ENCODE results near the gene SPA17. TPM values are rescaled to one million over a fixed set of nuclear protein-coding genes. Genes with fewer than 3 reads are reported as not detected.

SPA17 gene
- total RNA-seq, 2 donors from 2014 or later: 8.4 to 10.7 TPM

DNA sequence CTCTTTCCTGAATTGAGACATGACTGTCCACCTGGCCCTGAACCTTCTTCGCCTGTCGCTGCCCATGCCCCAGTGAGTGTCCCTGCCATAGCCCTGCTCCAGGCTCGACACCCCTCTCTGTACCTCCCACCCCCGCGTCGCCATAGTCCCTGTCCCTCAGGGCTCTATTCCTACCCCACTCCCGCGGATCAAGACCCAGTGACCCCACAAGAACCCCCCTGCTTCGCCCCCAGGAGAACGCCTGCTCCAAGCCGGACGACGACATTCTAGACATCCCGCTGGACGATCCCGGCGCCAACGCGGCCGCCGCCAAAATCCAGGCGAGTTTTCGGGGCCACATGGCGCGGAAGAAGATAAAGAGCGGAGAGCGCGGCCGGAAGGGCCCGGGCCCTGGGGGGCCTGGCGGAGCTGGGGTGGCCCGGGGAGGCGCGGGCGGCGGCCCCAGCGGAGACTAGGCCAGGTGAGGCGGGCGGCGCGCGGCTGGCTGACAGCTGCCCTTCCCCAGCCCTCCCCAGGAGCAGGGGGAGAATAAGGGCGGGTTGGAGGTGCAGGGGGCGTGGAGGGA lies 71.6 kb downstream of the SPA17 start:
- DNase-seq: no peak
- Histone ChIP-seq H3K27ac (no peak overlapping the region), H3K9ac (ENCODE audit: low read depth in 2 of 2, low read length in 2 of 2) (no peak overlapping the region), H3K36me3 (no peaks in the 10 kb centered on the region), H3K4me1 (peaks cover 7% of the 10 kb centered on the region), H3K4me3 (no peak overlapping the region), H3K9me3 (no peaks in the 10 kb centered on the region), H3K27me3 (peaks cover 4% of the 10 kb centered on the region)
- TF ChIP-seq, protein P1, sequence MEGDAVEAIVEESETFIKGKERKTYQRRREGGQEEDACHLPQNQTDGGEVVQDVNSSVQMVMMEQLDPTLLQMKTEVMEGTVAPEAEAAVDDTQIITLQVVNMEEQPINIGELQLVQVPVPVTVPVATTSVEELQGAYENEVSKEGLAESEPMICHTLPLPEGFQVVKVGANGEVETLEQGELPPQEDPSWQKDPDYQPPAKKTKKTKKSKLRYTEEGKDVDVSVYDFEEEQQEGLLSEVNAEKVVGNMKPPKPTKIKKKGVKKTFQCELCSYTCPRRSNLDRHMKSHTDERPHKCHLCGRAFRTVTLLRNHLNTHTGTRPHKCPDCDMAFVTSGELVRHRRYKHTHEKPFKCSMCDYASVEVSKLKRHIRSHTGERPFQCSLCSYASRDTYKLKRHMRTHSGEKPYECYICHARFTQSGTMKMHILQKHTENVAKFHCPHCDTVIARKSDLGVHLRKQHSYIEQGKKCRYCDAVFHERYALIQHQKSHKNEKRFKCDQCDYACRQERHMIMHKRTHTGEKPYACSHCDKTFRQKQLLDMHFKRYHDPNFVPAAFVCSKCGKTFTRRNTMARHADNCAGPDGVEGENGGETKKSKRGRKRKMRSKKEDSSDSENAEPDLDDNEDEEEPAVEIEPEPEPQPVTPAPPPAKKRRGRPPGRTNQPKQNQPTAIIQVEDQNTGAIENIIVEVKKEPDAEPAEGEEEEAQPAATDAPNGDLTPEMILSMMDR (IDR thresholded peaks at IDR 0.05): no peak
- intact Hi-C loops (cut with DNase I): loop anchor here (5.0 kb wide), 1 partner anchor 73 kb away; the partner anchor contains the start of genes SIAE and SPA17

DNA sequence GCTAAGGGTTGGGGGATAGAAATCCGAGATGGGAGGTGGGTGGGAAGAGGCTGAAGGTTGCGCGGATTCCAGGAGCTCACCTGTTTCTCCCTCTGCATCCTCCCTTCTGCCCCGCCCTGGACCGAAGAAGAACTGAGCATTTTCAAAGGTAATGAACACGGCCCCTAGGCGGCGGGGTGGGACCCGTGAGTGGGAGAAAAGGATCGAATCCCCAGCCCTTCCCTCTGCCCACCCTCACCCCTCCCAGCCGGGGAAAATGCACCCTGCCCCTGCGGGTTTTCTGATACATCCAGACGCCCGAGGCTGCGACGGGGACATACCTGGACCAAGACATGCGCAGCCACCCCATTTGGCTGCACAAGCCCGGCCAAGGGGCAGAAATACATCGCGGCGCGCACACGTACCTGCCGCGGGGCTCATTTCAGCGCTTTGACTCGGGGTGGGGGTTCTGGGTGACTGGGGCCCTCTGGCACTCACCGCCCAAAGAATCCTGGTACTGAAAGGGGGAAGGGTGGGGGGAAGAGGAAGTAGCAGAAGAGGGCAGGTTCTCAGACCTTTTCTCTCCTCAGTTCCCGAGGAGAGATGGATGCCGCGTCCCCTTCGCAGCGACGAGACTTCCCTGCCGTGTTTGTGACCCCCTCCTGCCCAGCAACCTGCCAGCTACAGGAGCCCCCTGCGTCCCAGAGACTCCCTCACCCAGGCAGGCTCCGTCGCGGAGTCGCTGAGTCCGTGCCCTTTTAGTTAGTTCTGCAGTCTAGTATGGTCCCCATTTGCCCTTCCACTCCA lies 72.3 kb downstream of the SPA17 start:
- H3K9me3 ChIP-seq: no peaks in the 10 kb centered on the region
- H3K27me3 ChIP-seq: peaks cover 4% of the 10 kb centered on the region
- DNase-seq: peak; percentile 87
- peak overlapping the region; percentile 59 to 87 for H3K9ac ChIP-seq (ENCODE audit: low read depth in 2 of 2, low read length in 2 of 2)
- TF ChIP-seq, protein P1 (IDR thresholded peaks at IDR 0.05): peak; percentile 36
- peak overlapping the region; percentile 34 for H3K4me3 ChIP-seq
- intact Hi-C loops (cut with DNase I): loop anchor here (5.0 kb wide), 1 partner anchor 74 kb away; the partner anchor contains the start of genes SIAE and SPA17
- no peaks in the 10 kb centered on the region for H3K36me3 ChIP-seq
- peak overlapping the region; percentile 67 for H3K27ac ChIP-seq
- H3K4me1 ChIP-seq: peaks cover 4% of the 10 kb centered on the region

DNA sequence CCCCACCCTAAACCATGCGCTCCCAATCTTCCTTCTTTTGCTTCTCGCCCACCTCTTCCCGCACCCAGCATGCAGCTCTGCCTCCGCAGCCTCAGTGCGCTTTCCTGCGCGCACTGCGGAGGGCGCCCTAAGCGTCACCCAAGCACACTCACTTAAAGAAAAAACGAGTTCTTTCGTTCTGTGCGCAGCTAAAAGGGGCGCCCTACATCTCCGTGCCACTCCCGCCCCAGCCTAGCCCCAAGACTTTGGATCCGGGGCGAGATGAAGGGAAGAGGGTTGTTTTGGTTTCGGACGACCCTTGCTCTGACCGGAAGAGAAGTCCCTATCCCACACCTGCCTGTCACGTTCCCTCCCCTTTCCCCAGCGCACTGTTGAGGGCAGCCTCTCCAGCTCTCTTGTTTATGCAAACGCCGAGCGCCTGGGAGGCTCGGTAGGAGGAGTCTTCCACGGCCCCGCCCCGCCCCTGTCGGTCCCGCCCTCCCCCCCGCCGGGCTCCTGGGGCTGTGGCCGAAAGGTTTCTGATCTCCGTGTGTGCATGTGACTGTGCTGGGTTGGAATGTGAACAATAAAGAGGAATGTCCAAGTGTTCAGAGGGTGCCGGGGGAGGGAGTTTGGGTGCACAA lies 73.0 kb downstream of the SPA17 start:
- Histone ChIP-seq H3K9ac (ENCODE audit: low read depth in 2 of 2, low read length in 2 of 2) (peak overlapping the region; percentile 59 to 87), H3K36me3 (no peaks in the 10 kb centered on the region), H3K27ac (peak overlapping the region; percentile 67), H3K9me3 (no peaks in the 10 kb centered on the region), H3K27me3 (peaks cover 4% of the 10 kb centered on the region), H3K4me1 (peaks cover 4% of the 10 kb centered on the region), H3K4me3 (peak overlapping the region; percentile 34)
- intact Hi-C loops (cut with DNase I): loop anchor here (5.0 kb wide), 1 partner anchor 74 kb away; the partner anchor contains the start of genes SIAE and SPA17
- TF ChIP-seq, protein P1 (IDR thresholded peaks at IDR 0.05): peak; percentile 32
- DNase-seq: peak; percentile 95

Other genes with a start within 250 kb of the SPA17 start
- gene OR8B4, start 249.0 kb upstream of the SPA17 start, total RNA-seq: not detected
- not detected for gene OR8B8, start 228.2 kb upstream of the SPA17 start, total RNA-seq
- not detected for gene OR8B12, start 130.2 kb upstream of the SPA17 start, total RNA-seq
- not detected for gene OR8A1, start 103.9 kb upstream of the SPA17 start, total RNA-seq
- not detected for gene PANX3, start 62.5 kb upstream of the SPA17 start, total RNA-seq
- gene TBRG1, start 51.0 kb upstream of the SPA17 start, total RNA-seq: 10 to 100 TPM; 25.7 to 29.1 TPM
- gene SIAE, start 165 bp upstream of the SPA17 start, total RNA-seq: 100 to 1,000 TPM; 128 to 236 TPM
- 10 to 100 TPM in 1 of 2 donors, 1 to 10 TPM in 1; 3.1 to 11.1 TPM for gene NRGN, start 66.0 kb downstream of the SPA17 start, total RNA-seq
- 100 to 1,000 TPM; 122 to 155 TPM for gene VSIG2, start 78.4 kb downstream of the SPA17 start, total RNA-seq
- gene ESAM, start 88.4 kb downstream of the SPA17 start, total RNA-seq: 10 to 100 TPM; 10.4 to 15.7 TPM
- 10 to 100 TPM in 1 of 2 donors, 1 to 10 TPM in 1; 7.0 to 12.7 TPM for gene MSANTD2, start 126.5 kb downstream of the SPA17 start, total RNA-seq
- 1 to 10 TPM; 7.8 to 8.0 TPM for gene ROBO3, start 191.5 kb downstream of the SPA17 start, total RNA-seq
- 1 to 10 TPM; 4.0 to 5.0 TPM for gene ROBO4, start 224.0 kb downstream of the SPA17 start, total RNA-seq
- not detected for gene HEPN1, start 245.3 kb downstream of the SPA17 start, total RNA-seq

All from colonic mucosa (tissue), 4 donors.